ENCODE data around the gene GRK6.

DNA sequence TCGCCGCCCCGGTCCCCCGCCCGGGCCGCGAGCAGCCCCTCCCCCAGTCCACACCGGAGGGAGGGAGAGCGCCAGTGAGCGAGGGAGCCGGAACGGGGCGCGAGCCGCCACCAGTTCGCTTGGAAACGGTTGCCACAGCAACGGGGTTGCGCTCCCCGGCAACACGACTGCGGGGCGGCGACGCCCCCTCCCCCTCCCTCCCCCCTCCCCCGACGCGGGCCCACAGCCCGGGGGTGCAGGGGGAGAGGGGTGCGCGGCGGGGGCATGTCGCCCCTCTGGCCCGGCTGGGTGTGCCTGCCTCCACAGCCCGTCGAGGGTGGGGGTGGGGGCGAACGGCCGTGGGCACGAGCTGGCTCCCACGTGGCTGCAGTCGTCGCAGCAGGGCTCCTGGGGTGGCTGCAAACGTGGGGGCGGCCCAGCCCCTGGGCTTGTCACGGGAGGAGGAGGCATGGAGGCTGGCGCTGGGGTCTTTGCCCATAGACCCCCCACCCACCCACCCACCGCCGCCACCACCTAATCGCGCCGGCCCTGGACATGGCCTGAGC lies 20.7 kb downstream of the GRK6 start:
- TF ChIP-seq, protein P1, sequence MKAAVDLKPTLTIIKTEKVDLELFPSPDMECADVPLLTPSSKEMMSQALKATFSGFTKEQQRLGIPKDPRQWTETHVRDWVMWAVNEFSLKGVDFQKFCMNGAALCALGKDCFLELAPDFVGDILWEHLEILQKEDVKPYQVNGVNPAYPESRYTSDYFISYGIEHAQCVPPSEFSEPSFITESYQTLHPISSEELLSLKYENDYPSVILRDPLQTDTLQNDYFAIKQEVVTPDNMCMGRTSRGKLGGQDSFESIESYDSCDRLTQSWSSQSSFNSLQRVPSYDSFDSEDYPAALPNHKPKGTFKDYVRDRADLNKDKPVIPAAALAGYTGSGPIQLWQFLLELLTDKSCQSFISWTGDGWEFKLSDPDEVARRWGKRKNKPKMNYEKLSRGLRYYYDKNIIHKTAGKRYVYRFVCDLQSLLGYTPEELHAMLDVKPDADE (IDR thresholded peaks at IDR 0.05) = no peak
- TF ChIP-seq CREB1 (CRISPR knock-in tag; IDR thresholded peaks at IDR 0.05; ENCODE audit: low read depth) (no peak), POLR2AphosphoS5 (IDR thresholded peaks at IDR 0.05; ENCODE audit: low read depth) (no peak), EZH2 (IDR thresholded peaks at IDR 0.05; ENCODE audit: low read depth, unreplicated experiment) (no peak), ZNF331 (CRISPR knock-in tag; IDR thresholded peaks at IDR 0.05; ENCODE audit: low read depth) (no peak)
- TF ChIP-seq, protein P2, sequence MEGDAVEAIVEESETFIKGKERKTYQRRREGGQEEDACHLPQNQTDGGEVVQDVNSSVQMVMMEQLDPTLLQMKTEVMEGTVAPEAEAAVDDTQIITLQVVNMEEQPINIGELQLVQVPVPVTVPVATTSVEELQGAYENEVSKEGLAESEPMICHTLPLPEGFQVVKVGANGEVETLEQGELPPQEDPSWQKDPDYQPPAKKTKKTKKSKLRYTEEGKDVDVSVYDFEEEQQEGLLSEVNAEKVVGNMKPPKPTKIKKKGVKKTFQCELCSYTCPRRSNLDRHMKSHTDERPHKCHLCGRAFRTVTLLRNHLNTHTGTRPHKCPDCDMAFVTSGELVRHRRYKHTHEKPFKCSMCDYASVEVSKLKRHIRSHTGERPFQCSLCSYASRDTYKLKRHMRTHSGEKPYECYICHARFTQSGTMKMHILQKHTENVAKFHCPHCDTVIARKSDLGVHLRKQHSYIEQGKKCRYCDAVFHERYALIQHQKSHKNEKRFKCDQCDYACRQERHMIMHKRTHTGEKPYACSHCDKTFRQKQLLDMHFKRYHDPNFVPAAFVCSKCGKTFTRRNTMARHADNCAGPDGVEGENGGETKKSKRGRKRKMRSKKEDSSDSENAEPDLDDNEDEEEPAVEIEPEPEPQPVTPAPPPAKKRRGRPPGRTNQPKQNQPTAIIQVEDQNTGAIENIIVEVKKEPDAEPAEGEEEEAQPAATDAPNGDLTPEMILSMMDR (conservative IDR thresholded peaks at IDR 0.05; ENCODE audit: low read depth in 2 of 2) = no peak
- TF ChIP-seq, protein P3, sequence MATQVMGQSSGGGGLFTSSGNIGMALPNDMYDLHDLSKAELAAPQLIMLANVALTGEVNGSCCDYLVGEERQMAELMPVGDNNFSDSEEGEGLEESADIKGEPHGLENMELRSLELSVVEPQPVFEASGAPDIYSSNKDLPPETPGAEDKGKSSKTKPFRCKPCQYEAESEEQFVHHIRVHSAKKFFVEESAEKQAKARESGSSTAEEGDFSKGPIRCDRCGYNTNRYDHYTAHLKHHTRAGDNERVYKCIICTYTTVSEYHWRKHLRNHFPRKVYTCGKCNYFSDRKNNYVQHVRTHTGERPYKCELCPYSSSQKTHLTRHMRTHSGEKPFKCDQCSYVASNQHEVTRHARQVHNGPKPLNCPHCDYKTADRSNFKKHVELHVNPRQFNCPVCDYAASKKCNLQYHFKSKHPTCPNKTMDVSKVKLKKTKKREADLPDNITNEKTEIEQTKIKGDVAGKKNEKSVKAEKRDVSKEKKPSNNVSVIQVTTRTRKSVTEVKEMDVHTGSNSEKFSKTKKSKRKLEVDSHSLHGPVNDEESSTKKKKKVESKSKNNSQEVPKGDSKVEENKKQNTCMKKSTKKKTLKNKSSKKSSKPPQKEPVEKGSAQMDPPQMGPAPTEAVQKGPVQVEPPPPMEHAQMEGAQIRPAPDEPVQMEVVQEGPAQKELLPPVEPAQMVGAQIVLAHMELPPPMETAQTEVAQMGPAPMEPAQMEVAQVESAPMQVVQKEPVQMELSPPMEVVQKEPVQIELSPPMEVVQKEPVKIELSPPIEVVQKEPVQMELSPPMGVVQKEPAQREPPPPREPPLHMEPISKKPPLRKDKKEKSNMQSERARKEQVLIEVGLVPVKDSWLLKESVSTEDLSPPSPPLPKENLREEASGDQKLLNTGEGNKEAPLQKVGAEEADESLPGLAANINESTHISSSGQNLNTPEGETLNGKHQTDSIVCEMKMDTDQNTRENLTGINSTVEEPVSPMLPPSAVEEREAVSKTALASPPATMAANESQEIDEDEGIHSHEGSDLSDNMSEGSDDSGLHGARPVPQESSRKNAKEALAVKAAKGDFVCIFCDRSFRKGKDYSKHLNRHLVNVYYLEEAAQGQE (IDR thresholded peaks at IDR 0.05; ENCODE audit: unreplicated experiment) = no peak
- TF ChIP-seq, protein P4, sequence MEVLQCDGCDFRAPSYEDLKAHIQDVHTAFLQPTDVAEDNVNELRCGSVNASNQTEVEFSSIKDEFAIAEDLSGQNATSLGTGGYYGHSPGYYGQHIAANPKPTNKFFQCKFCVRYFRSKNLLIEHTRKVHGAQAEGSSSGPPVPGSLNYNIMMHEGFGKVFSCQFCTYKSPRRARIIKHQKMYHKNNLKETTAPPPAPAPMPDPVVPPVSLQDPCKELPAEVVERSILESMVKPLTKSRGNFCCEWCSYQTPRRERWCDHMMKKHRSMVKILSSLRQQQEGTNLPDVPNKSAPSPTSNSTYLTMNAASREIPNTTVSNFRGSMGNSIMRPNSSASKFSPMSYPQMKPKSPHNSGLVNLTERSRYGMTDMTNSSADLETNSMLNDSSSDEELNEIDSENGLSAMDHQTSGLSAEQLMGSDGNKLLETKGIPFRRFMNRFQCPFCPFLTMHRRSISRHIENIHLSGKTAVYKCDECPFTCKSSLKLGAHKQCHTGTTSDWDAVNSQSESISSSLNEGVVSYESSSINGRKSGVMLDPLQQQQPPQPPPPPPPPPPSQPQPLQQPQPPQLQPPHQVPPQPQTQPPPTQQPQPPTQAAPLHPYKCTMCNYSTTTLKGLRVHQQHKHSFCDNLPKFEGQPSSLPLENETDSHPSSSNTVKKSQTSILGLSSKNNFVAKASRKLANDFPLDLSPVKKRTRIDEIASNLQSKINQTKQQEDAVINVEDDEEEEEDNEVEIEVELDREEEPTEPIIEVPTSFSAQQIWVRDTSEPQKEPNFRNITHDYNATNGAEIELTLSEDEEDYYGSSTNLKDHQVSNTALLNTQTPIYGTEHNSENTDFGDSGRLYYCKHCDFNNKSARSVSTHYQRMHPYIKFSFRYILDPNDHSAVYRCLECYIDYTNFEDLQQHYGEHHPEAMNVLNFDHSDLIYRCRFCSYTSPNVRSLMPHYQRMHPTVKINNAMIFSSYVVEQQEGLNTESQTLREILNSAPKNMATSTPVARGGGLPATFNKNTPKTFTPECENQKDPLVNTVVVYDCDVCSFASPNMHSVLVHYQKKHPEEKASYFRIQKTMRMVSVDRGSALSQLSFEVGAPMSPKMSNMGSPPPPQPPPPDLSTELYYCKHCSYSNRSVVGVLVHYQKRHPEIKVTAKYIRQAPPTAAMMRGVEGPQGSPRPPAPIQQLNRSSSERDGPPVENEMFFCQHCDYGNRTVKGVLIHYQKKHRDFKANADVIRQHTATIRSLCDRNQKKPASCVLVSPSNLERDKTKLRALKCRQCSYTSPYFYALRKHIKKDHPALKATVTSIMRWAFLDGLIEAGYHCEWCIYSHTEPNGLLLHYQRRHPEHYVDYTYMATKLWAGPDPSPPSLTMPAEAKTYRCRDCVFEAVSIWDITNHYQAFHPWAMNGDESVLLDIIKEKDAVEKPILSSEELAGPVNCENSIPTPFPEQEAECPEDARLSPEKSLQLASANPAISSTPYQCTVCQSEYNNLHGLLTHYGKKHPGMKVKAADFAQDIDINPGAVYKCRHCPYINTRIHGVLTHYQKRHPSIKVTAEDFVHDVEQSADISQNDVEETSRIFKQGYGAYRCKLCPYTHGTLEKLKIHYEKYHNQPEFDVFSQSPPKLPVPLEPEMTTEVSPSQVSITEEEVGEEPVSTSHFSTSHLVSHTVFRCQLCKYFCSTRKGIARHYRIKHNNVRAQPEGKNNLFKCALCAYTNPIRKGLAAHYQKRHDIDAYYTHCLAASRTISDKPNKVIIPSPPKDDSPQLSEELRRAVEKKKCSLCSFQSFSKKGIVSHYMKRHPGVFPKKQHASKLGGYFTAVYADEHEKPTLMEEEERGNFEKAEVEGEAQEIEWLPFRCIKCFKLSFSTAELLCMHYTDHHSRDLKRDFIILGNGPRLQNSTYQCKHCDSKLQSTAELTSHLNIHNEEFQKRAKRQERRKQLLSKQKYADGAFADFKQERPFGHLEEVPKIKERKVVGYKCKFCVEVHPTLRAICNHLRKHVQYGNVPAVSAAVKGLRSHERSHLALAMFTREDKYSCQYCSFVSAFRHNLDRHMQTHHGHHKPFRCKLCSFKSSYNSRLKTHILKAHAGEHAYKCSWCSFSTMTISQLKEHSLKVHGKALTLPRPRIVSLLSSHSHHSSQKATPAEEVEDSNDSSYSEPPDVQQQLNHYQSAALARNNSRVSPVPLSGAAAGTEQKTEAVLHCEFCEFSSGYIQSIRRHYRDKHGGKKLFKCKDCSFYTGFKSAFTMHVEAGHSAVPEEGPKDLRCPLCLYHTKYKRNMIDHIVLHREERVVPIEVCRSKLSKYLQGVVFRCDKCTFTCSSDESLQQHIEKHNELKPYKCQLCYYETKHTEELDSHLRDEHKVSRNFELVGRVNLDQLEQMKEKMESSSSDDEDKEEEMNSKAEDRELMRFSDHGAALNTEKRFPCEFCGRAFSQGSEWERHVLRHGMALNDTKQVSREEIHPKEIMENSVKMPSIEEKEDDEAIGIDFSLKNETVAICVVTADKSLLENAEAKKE (CRISPR knock-in tag; IDR thresholded peaks at IDR 0.05) = no peak

Data from GM23338 (cell line).